Neural cell (in vitro differentiated cells): ENCODE data around the gene CD99. TPM values are rescaled to one million over a fixed set of nuclear protein-coding genes. Genes with fewer than 3 reads are reported as not detected.

Experiments
- H2AFZ ChIP-seq: fragments of 200-600, 300-800 bp; sonication (generic), shearing (Covaris generic); 2 replicates; pipeline ENCODE4 v1.6.0; 2014; ENCODE audit warnings: low read depth, mild to moderate bottlenecking, antibody characterized with exemption, low read length, moderate library complexity
- H3F3A ChIP-seq: fragments of 200-600 bp; shearing (Covaris generic); 2 replicates; pipeline ENCODE4 v1.6.1; 2016; ENCODE audit warnings: mild to moderate bottlenecking, moderate library complexity, mixed read lengths, antibody characterized with exemption, low read length; ENCODE audit not compliant: insufficient read depth, poor library complexity, severe bottlenecking
- H3K27ac ChIP-seq: fragments of 200-600, 300-800 bp; sonication (generic), shearing (Covaris generic); 2 replicates; pipeline ENCODE4 v1.5.1; 2014; ENCODE audit warnings: mild to moderate bottlenecking, low read length, moderate library complexity
- H3K27me3 ChIP-seq: fragments of 300-800, 200-600 bp; sonication (generic), shearing (Covaris generic); 2 replicates; pipeline ENCODE4 v1.6.0; 2014; ENCODE audit warnings: mild to moderate bottlenecking, low read depth, low read length, moderate library complexity; ENCODE audit not compliant: insufficient read depth
- H3K36me3 ChIP-seq: fragments of 300-800, 200-600 bp; sonication (generic), shearing (Covaris generic); 2 replicates; pipeline ENCODE4 v1.5.1; 2014; ENCODE audit warnings: mild to moderate bottlenecking, antibody characterized with exemption, low read length, moderate library complexity; ENCODE audit not compliant: insufficient read depth
- H3K4me2 ChIP-seq: fragments of 300-800, 200-600 bp; sonication (generic), shearing (Covaris generic); 2 replicates; pipeline ENCODE4 v1.6.0; 2014; ENCODE audit warnings: mild to moderate bottlenecking, low read length
- H3K4me3 ChIP-seq: fragments of 300-800, 200-600 bp; sonication (generic), shearing (Covaris generic); 2 replicates; pipeline ENCODE4 v1.5.1; 2014; ENCODE audit warnings: mild to moderate bottlenecking, low read length, moderate library complexity
- H3K79me2 ChIP-seq: fragments of 200-600 bp; shearing (Covaris generic); replicated peaks from 2 replicates; pipeline ENCODE4 v1.6.0; 2014; ENCODE audit warnings: mild to moderate bottlenecking, low read length, moderate library complexity; ENCODE audit not compliant: insufficient read depth
- H3K9ac ChIP-seq: fragments of 300-800, 200-600 bp; sonication (generic), shearing (Covaris generic); 2 replicates; pipeline ENCODE4 v1.6.1; 2016; ENCODE audit warnings: mild to moderate bottlenecking, low read length, mixed read lengths
- H3K9me2 ChIP-seq: fragments of 200-600 bp; shearing (Covaris generic); 2 replicates; pipeline ENCODE4 v1.6.1; 2016; ENCODE audit warnings: mild to moderate bottlenecking, low read length, mixed read lengths; ENCODE audit not compliant: insufficient read depth
- H3K9me3 ChIP-seq: fragments of 200-600, 300-800 bp; sonication (generic), shearing (Covaris generic); 2 replicates; pipeline ENCODE4 v1.6.1; 2016; ENCODE audit warnings: mild to moderate bottlenecking, mixed run types, low read length, moderate library complexity, mixed read lengths
- H4K20me1 ChIP-seq: fragments of 200-600 bp; shearing (Covaris generic); 2 replicates; pipeline ENCODE4 v1.6.1; 2016; ENCODE audit warnings: mild to moderate bottlenecking, mixed run types; ENCODE audit not compliant: insufficient read depth
- CTCF ChIP-seq: fragments of 450-650 bp; IDR thresholded peaks from 2 replicates; pipeline ENCODE4 v1.5.1; 2014; ENCODE audit warnings: antibody characterized with exemption, mild to moderate bottlenecking, moderate library complexity; ENCODE audit not compliant: poor library complexity, severe bottlenecking
- EP300 ChIP-seq: fragments of 450-650 bp; conservative IDR thresholded peaks from 2 replicates; pipeline ENCODE4 v1.6.1; 2014; ENCODE audit warnings: antibody characterized with exemption, mild to moderate bottlenecking, moderate library complexity; ENCODE audit not compliant: poor library complexity, severe bottlenecking
- EZH2 ChIP-seq: fragments of 200-600, 300-800 bp; shearing (Covaris generic), sonication (generic); IDR thresholded peaks from 2 replicates; pipeline ENCODE4 v1.6.1; 2014; ENCODE audit warnings: antibody characterized with exemption, low read length, borderline replicate concordance, mild to moderate bottlenecking; ENCODE audit not compliant: insufficient read depth, poor library complexity, severe bottlenecking
- MXI1 ChIP-seq: fragments of 450-650 bp; conservative IDR thresholded peaks from 2 replicates; pipeline ENCODE4 v1.6.1; 2014; ENCODE audit warnings: antibody characterized with exemption, mild to moderate bottlenecking; ENCODE audit not compliant: poor library complexity, severe bottlenecking
- POLR2AphosphoS5 ChIP-seq: IDR thresholded peaks from 2 replicates; pipeline ENCODE4 v1.6.1; 2012
- RAD21 ChIP-seq: fragments of 450-650 bp; conservative IDR thresholded peaks from 2 replicates; pipeline ENCODE4 v1.6.1; 2014; ENCODE audit warnings: antibody characterized with exemption, mild to moderate bottlenecking, moderate library complexity
- REST ChIP-seq: IDR thresholded peaks from 2 replicates; pipeline ENCODE4 v1.6.1; 2012; ENCODE audit warnings: borderline replicate concordance
- SMC3 ChIP-seq: fragments of 450-650 bp; conservative IDR thresholded peaks from 2 replicates; pipeline ENCODE4 v1.6.1; 2014; ENCODE audit warnings: antibody characterized with exemption, mild to moderate bottlenecking, moderate library complexity; ENCODE audit not compliant: poor library complexity
- TAF1 ChIP-seq: IDR thresholded peaks from 2 replicates; pipeline ENCODE4 v1.6.1; 2012; ENCODE audit warnings: low read depth
- polyA plus RNA-seq: library from polyadenylated mRNA; depleted of rRNA; stranded (reverse); fragments of >200 nt; gene quantifications from 2 replicates; pipeline ENCODE4 v1.2.3, GENCODE V29; 2014

CD99 gene
- polyA plus RNA-seq, 1 donor from 2014 or later: 6.6 TPM

GRCh38 chrX:2732649-2733048, 41.6 kb downstream of the CD99 start:
- Histone ChIP-seq H4K20me1 (no peaks in the 10 kb centered on the region), H3K4me2 (no peak overlapping the region), H3K9me2 (no peaks in the 10 kb centered on the region), H3K79me2 (no peaks in the 10 kb centered on the region), H3K27me3 (no peaks in the 10 kb centered on the region), H2AFZ (no peak overlapping the region), H3K9me3 (no peaks in the 10 kb centered on the region), H3K4me3 (no peak overlapping the region), H3K9ac (no peak overlapping the region), H3K27ac (no peak overlapping the region), H3F3A (no peaks in the 10 kb centered on the region), H3K36me3 (no peaks in the 10 kb centered on the region)
- TF ChIP-seq RAD21 (no peak), EP300 (no peak), CTCF (no peak), MXI1 (no peak), POLR2AphosphoS5 (no peak), TAF1 (no peak), SMC3 (no peak), REST (no peak)

DNA sequence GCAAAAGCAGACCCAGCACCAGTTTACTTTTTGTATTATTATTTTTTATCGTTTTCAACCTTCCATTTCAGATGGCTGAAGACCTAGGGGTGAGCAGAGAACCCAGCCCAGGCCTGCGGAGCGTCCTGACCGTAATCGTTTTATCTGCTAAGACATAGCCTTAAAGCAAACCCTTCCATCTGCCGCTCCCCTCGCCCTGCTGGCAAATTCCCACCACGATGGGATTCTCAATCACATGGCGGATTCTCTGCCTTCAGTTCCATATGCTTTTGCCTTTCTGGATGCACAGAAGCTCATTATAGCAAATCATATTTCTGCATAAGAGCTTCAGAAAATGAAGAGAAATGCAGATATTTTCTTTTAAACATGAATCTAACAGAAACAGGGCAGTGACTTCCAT, 42.2 kb downstream of the CD99 start:
- Histone ChIP-seq H4K20me1 (no peaks in the 10 kb centered on the region), H3F3A (no peaks in the 10 kb centered on the region), H3K9ac (no peak overlapping the region), H3K4me3 (no peak overlapping the region), H3K27ac (no peak overlapping the region), H3K27me3 (no peaks in the 10 kb centered on the region), H3K9me3 (no peaks in the 10 kb centered on the region), H3K4me2 (no peak overlapping the region), H2AFZ (no peak overlapping the region), H3K36me3 (no peaks in the 10 kb centered on the region), H3K79me2 (no peaks in the 10 kb centered on the region), H3K9me2 (no peaks in the 10 kb centered on the region)
- no peak for TF ChIP-seq EP300
- no peak for TF ChIP-seq CTCF
- TF ChIP-seq REST: no peak
- TF ChIP-seq RAD21: no peak
- TF ChIP-seq TAF1: no peak
- TF ChIP-seq POLR2AphosphoS5: no peak
- no peak for TF ChIP-seq SMC3
- no peak for TF ChIP-seq MXI1
- TF ChIP-seq EZH2: no peak
